Activated CD8-positive, alpha-beta memory T cell treated with anti-CD3 and anti-CD28 coated beads, Interleukin-2, amount 50 U/mL, for 1 hour (primary cell): Measurements from ENCODE around the gene MSANTD3.

Source experiments
- DNase-seq: peaks from one replicate; pipeline ENCODE4 v3.0.0-alpha.2; 2020; ENCODE audit errors: extremely low read depth

The MSANTD3 gene

DNA sequence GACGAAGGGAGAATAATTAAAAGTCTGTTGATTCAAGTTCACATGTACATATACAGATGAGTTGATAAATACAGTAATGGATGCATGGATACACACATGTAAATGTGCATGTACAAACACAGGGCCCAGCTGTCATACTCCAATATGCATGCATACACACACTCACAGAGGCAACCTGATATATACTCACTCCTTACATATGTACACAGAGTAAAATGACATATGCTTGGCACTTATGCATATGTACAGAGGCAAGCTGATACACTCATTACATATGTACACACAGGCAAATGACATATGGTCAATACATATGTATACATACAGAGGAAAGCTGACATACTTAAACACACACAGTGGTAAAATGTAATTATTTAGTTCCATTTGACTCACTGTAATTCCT, 38.8 kb downstream of the MSANTD3 start:
- DNase-seq: no peak

DNA sequence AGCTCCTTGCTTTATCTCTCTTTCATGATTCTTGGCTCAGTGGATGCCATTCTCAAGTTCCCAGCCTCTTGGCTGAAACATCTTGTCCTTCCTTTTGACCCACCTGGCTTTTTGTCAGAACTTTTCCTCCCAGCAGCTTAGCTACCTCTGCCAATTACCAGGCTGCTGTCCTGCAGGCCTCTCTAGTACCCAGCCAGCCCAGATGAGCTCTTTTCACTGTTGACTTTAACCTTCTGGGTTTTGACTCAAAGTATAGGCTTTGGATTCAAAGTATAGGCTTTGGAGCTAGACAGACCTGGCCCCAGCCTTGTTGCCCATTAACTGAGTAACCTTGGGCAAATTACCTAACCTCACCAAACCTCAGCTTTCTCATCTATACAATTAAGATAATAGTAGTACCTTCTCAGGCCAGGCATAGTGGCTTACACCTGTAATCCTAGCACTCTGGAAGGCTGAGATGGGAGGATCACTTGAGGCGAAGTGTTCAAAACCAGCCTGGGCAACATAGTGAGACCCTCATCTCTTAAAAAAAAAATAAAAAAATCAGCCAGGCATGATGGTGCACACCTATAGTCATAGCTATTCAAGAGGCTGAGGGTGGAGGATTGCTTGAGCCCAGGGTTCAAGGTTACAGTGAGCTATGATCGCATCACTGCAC, 39.4 kb downstream of the MSANTD3 start:
- no peak for DNase-seq

- DNase-seq: no peak
These were observed 39.9 kb downstream of the MSANTD3 start for GRCh38 chr9:100466829-100467221.

- no peak for DNase-seq
These were observed 41.1 kb downstream of the MSANTD3 start for GRCh38 chr9:100468041-100468440.

DNA sequence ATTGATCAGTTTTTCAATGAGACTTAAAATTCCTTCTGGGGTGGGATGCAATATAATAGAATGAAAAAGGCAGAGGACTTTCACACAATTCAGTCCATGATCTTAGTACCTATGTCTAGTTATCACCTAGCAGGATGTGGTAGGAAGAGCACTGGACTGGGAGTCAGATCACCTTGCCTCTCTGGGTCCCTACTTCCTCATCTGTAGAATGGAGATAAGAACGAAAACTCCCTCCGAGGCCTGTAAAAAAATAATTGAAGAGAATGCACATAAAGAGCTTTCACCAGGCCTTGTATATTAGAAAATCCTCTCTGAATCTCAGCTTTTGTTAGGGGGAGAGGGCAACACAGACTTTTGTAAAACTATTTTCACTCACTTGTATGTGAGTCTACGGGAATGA, 45.3 kb downstream of the MSANTD3 start:
- DNase-seq: no peak

- no peak for DNase-seq
These were observed 45.9 kb downstream of the MSANTD3 start, which contains the start of gene TMEFF1 for GRCh38 chr9:100472788-100473275. TMEFF1 (plus strand) TSS chr9:100473149; CDS start chr9:100473545, 396 bp downstream.

DNA sequence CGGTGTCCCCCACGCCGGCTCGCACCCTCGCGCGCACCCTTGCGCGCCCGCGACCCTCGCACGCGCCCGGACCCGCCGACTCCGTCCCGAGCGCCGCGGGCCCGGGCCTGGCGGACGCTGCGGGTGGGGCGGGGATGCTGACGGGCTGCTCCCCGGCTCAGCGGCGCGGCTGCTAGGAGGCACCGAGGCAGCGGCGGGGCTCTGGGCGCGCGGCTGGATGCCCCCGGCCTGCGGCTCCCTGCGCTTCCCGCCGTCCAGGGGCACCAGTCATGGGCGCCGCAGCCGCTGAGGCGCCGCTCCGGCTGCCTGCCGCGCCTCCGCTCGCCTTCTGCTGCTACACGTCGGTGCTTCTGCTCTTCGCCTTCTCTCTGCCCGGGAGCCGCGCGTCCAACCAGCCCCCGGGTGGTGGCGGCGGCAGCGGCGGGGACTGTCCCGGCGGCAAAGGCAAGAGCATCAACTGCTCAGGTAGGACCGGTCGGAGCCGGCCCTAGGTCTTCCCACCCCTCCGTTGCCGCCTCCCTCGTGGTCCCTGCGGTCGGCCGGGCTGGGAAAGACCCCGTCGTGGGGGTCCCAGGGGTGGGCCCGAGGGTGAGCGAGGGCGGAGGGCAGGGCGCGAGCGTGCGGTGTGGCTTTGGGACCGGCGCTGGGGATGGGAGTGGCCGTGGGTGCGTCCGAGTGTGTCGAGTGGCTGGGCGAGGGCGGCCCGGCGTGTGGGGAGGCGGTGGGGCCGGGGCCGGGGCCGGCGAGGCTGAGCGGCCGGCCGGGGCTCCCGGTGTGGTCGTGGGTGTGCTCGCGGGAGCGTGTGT, 46.5 kb downstream of the MSANTD3 start:
- DNase-seq: no peak

DNA sequence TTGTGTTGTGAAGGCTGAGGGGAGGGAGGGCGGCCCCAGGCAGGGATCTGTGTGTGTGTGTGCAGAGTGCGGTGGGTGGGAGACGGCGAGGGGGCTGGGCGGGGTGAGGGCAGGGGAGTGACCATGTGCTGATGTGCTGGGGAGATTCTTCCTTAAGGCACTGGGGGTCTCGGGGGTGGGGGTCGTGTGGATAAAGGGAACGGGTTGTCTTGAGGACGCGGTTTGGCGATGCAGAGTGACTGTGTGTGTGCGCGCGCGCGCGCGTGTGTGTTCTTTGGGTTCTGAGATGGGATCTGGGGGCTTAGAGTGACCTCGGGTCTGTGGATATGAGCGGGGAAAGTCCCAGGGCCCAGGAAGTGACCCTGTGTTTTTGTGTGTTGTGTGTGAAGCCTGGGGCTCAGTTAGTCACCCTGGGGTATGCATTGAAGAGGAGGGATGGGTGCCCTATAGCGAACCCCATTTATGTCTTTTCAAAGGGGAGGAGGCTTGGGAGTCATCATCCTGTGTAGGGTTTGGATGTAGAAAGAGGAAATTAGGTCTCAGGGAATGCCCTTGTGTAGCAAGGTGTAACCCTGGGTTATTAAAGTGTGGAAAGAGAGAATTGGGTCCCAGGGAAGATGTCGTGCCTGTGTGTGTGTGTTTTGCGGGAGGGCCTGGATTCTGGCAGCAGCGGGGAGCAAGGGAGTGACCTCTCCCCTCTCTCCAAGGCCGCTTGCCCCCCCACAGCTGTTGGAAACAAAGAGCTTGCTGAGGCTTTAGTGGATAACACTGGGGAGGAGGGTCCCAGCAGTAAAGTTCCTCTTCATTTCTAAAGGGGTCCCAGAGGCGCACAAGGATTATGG, 47.4 kb downstream of the MSANTD3 start:
- DNase-seq: no peak

DNA sequence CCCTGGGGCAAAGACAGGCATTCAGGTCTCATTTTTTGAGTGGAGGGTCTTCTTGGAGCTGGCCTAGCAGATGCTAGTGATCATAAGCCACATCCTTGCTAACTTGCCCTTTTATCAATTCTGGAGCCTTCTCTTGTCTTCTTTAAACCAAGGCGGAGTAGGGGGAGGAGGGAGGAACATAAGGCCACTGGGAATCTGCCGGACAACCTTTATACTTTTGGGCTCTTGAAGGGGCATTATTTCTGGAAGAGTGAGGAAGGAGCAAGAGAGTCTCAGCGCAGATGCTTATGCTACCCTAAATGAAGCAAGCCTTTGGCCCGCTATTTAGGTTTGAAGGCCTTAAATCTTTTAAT, 48.0 kb downstream of the MSANTD3 start:
- no peak for DNase-seq

DNA sequence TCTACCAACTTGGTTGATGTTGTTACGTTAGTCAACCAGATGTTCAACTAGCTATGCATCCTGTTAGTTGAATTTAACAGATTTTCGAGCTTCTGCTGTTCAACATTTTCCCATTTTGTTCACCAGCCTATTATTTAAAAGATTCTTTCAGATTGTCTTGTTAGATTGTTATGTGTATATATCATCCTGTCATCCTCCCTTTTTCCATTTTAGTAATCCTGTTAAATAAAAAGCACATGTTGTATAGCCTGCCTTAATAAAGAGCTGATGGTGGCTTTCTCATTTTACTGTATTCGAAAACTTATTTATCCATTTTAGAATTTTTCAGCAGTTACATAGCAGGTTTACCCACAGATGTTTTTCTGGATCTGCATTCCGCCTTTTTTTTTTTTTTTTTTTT, 50.3 kb downstream of the MSANTD3 start:
- DNase-seq: no peak

GRCh38 chr9:100478192-100478591, 51.2 kb downstream of the MSANTD3 start:
- no peak for DNase-seq

DNA sequence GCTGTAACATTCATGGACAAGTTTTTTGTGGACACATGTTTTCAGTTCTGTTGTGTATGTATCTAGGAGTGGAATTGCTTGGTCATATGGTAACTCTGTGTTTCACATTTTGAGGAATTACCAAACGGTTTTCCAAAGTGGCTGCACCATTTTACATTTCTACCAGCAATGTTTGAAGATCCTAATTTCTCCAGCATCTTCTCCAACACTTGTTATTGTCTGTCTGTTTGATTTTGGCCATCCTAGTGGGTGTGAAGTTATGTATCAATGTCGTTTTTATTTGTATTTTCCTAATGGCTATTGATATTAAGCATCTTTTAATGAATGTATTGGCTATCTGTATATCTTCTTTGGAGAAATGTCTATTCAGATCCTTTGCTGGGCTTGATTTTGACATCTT, 52.9 kb downstream of the MSANTD3 start:
- no peak for DNase-seq

- DNase-seq: no peak
These were observed 58.3 kb downstream of the MSANTD3 start for GRCh38 chr9:100485196-100485595.

- DNase-seq: no peak
These were observed 59.7 kb downstream of the MSANTD3 start for GRCh38 chr9:100486479-100487176.

GRCh38 chr9:100488177-100488576, 61.2 kb downstream of the MSANTD3 start:
- DNase-seq: no peak

DNA sequence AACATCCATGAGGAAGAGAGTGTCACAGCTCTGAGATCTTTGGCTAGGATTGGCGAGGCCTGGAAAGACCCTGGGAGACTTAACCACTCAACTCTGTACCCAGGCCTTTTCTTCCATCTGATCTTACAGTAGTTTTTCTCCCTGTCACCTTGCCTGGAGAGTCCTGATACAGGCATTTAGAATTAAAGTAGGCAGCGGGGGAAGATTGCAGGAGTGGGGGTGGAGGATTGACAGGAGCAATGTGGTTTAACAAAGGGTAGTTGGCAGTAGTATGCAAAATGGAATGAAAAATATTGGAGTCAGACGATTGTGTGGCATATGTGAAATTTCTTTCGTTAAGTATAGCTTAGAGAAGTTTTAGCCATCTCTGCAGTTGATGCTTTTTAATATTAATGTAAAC, 62.9 kb downstream of the MSANTD3 start:
- no peak for DNase-seq

DNA sequence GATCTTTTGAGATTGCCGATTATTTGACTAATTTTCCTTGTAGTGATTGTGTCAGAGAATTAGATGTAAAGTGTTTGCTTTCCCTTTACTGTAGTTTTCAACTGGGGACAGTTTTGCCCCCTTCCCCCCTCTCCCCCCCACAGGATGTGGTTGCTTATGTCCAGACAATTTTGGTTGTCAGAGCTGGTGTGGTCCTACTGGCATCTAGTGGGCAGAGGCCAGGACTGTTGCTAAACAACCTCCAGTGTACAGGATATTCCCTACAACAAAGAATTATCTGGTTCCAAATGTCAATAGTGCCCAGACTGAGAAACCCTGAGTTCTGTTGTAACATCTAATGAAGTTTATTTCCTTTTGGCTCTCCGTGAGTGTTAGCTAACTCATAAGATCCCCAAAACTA, 66.0 kb downstream of the MSANTD3 start:
- DNase-seq: no peak

DNA sequence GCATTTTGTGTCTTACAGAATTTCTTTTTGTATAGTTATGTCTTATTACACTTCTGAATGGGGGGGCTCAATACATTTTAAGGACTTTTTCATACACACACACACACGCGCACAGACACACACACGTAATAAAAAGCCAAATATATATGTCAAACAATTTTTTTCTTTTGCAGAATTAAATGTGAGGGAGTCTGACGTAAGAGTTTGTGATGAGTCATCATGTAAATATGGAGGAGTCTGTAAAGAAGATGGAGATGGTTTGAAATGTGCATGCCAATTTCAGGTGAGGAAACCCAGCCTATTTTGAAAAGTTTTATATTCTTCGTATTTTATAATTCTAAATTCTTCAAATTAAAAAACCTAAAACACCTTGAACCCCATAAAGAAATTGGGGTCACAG, 71.6 kb downstream of the MSANTD3 start:
- no peak for DNase-seq

- no peak for DNase-seq
These were observed 72.5 kb downstream of the MSANTD3 start for GRCh38 chr9:100499460-100499859.

DNA sequence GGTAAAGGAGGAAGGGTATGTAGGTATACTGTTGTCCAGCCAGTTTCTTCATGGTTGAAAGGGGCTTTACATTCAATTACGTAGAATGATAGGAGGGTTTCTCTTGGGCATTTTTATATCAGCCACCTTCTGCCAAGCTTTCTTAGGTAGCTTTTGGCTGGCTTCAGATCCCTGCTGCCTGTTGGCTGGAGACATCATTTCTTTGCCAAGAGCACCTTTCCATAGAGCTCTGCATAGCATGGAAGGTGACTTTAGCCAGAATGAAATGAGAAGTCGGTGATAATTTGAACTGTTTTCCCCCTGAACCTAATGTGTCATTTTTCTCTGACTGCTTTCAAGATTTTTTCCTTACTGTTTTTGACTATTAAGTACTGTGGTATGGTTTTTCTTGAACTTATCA, 72.9 kb downstream of the MSANTD3 start:
- DNase-seq: no peak
